ENCODE results near the gene CTTNBP2.

DNA sequence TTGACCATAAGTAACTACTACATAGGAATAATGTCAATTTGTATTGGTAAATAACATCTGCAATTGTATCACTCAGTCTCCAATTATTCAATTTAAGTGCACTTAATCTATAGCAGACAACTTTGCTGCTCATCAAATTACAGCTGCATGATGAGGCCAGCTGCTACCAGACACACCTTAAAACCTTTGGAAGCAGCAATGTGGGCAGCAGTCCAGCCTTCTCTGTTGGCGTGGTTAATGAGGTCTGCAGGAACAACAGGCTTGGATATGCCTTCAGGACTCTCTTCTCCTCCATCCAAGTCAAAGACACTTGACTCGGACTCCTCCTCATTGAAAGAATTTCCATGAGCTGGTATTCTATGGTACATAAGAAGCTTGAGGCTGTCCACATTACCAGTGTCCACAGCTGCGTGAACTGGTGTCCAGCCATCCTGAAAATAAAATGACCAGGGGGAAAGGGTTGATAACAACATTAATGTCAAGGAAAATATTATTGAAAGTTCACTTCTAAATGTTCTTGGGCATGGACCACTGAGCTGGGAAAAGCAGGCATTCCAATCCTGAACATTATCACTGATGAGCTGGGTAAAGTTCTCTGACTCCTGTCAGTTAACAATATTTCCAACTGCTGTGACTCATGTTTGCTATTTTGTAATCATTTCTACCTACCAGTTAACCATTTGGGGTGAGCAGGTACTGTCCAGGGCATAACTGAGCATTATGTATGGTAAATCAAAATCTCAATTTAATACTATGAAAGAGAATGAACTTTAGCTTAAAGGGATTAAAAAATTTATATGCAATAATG is 95.7 kb downstream of the CTTNBP2 start:
- no peak for TF ChIP-seq CTCF (IDR thresholded peaks at IDR 0.05 in 8 of 11, conservative IDR thresholded peaks at IDR 0.05 in 3 of 11)
- no peak for TF ChIP-seq POLR2AphosphoS5 (IDR thresholded peaks at IDR 0.05)

Measured in spleen (tissue), 7 donors.